HG03196 (cell line): ENCODE measurements around the gene TRAPPC12.
"Not testable (repeated sequence)": the region's sequence is repeated elsewhere in the genome, so short reads cannot be mapped to it uniquely, and the experiment has no call there.

Experiments used
- ATAC-seq: cut with Tn5 transposase; IDR thresholded peaks from one replicate; pipeline ENCODE4 v1.9.1; 2021; ENCODE audit not compliant: unreplicated experiment

The TRAPPC12 gene

GRCh38 chr2:3379647-3380534, at the start of gene TRAPPC12:
TSS of gene TRAPPC12 (plus strand) at chr2:3379694. CDS start at chr2:3387624, 7,930 bp downstream.
- ATAC-seq = peak; percentile 76

GRCh38 chr2:3332133-3332532, 47.4 kb upstream of the TRAPPC12 start:
- ATAC-seq = no peak

- no peak for ATAC-seq
These were observed 44.8 kb upstream of the TRAPPC12 start for GRCh38 chr2:3334392-3335345.

- no peak for ATAC-seq
These were observed 42.6 kb upstream of the TRAPPC12 start for GRCh38 chr2:3336844-3337243.

- no peak for ATAC-seq
These were observed 41.2 kb upstream of the TRAPPC12 start for GRCh38 chr2:3338340-3338739.

DNA sequence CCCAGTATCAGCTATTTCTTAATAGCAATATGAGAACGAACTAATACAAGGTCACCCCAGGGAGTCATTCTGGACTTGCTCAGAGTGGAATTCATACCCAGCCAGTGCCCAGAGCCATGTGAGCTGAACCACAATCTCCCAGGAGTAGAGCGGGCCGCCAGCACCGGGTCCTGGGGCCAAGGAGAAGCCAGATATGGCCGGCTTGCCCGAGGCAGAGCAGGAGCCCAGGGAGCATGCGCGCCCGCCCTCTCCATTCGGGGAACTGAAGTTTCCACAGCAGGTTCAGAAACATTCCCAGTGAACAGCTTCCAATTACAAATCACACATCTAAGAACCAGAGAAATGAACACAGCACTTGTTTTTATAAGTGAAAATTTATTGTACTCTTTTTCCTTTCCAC, 39.4 kb upstream of the TRAPPC12 start:
- ATAC-seq = no peak

DNA sequence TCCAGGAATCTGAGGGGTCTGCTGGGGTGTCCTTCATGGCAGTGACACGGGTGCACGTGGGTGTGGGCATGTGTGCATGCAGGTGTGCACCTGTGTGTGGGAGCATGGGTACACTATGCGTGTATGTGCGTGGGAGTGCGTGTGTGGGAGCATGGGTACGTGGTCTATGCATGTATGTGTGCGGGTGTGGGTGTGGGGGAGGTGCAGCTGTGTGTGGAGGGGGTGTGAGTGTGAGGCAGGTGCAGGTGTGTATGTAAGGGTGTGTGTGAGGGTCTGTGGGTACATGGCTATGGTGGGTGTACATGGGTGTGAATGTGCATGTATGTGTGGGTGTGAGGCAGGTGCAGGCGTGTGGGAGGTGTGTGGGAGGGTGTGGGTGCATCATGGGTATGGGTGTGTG, 38.2 kb upstream of the TRAPPC12 start:
- ATAC-seq = no peak

DNA sequence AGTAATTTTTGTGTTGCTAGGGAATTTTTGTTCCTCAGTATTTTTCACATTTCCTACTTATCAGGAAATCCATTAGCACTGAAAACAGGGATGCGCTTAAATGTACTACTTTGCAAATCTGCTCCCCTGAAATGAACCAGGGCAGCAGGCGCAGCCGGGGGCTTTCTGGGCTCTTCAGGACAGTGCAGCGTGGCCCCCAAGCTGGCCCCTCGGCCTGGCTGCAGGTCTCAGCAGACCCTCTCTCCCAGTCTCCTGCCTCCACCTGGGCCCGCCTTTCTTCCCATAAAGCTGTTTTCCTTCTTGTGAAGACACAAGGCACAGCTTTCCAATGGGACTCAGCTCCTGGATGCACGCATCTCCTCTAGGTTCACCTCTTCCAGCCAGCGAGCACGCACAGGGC, 37.2 kb upstream of the TRAPPC12 start:
- ATAC-seq = no peak

GRCh38 chr2:3343012-3343411, 36.5 kb upstream of the TRAPPC12 start:
- no peak for ATAC-seq

- no peak for ATAC-seq
These were observed 34.6 kb upstream of the TRAPPC12 start for GRCh38 chr2:3344897-3345296.

DNA sequence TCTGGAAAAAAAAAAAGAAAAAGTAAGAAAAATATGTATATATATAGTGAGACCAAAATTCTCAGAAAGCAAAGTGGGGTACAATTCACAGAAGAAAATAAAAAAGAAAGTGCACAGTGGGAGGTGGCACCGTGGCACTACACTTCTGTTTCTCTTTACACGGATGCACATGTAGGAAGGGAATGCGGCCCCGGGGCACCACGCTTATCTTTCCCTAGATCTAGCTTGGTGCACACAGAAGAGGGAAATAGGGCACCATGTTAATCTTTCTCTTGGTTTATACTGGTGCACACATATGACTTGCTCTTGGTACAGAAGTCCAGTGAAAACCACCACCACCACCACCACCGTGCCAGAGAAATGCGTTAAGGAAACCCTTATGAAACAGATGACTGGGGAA, 33.9 kb upstream of the TRAPPC12 start:
- ATAC-seq = no peak

- ATAC-seq = no peak
These were observed 30.7 kb upstream of the TRAPPC12 start for GRCh38 chr2:3348767-3349166.

- ATAC-seq = no peak
These were observed 30.2 kb upstream of the TRAPPC12 start for GRCh38 chr2:3349211-3349693.

- ATAC-seq = no peak
These were observed 24.5 kb upstream of the TRAPPC12 start for GRCh38 chr2:3354986-3355385.

- ATAC-seq = no peak
These were observed 23.4 kb upstream of the TRAPPC12 start for GRCh38 chr2:3355951-3356569.

DNA sequence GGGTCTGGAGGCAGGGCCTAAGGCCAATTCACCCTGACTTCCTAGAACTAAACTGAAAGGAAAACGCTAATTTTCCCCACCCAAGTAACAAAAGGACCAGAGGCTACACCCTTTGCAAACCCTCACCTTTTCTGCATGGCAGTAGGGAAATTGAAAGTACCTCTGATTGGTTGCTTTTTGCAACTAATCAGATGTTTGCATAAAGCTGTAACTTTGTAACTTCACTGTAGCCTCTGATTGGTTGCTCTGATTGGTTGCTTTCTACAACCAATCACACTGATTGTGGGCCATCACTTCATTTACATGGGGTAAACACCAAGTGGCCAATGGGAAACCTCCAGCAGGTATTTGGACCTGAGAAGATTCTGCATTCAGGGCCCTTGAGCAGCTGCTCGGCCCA, 22.7 kb upstream of the TRAPPC12 start:
- no peak for ATAC-seq

DNA sequence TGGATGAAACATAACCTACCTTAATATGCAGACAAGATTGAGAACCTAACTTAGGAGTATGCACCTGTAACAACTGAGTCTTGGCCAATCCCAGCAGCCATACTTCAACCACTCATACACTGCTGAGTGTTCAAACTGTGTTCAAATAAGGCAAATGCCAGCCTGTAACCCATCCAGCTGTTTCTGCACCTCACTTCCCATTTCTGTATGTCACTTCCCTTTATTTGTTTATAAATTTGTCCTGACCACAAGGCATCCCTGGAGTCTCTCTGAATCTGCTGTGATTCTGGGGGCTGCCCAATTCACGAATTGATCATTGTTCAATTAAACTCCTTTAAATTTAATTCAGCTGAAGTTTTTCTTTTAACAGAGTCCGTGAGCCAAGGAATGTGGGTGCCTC, 22.0 kb upstream of the TRAPPC12 start:
- ATAC-seq = not testable (repeated sequence)

DNA sequence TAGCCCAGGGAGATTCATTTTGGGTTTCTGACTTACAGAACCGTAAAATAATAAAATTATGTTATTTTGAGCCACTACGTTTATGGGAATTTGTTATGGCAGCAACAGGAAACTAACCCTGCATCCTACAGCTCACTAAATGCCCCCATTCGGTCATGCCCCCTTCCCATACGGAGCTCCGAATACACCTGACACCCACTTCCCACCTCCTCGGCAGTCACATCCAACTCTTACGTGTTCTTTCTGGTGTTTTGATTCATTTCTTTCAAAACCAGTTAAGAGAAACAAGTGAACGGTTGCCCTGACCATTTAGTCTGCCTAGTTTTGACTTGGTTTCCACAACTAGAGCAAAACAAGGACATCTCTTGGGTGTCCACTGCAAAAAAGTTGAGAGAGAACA, 21.6 kb upstream of the TRAPPC12 start:
- no peak for ATAC-seq

DNA sequence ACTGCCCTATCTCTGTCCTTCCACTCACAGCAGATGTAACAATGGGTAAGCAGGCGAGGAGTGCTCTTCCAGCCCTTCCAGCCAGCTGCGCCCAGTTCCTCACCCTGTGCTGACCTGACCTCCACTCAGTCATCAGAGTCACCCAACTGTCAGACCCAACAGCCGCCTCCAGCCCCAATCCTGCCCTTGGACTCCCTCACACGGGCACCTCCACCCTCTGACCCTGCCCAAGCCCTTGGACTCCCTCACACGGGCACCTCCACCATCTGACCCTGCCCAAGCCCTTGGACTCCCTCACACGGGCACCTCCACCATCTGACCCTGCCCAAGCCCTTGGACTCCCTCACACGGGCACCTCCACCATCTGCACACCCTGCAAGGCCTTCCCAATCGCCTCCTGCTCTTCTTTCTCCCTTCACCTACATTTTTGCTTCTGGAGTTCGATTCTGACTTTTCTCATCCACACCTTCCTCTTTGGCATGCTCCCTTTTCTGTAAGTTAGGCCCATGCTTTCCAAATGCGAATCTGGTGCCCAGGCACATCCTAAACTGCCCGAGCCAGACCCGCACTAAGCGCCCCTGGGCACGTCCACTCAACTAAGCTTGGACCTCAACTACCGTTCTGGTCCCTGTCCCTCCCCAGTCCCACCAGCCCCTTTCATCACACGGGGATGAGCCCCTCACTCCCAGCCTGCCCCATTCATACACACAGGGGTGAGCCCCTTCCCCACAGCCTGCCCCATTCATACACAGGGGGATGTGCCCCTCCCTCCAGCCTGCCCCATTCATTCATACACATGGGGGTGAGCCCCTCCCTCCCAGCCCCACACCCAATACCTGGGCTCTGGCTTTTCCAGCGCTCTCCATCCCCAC, 17.7 kb upstream of the TRAPPC12 start:
- ATAC-seq = no peak

GRCh38 chr2:3365219-3365618, 14.3 kb upstream of the TRAPPC12 start:
- no peak for ATAC-seq
